Middle frontal gyrus (tissue), 1 donor: Measurements from ENCODE around the gene FRMD4A.

Experiments
- DNase-seq: peaks from one replicate; pipeline ENCODE4 v3.0.0-alpha.2; 2015; ENCODE audit warnings: low spot score; ENCODE audit errors: extremely low spot score

FRMD4A gene

DNA sequence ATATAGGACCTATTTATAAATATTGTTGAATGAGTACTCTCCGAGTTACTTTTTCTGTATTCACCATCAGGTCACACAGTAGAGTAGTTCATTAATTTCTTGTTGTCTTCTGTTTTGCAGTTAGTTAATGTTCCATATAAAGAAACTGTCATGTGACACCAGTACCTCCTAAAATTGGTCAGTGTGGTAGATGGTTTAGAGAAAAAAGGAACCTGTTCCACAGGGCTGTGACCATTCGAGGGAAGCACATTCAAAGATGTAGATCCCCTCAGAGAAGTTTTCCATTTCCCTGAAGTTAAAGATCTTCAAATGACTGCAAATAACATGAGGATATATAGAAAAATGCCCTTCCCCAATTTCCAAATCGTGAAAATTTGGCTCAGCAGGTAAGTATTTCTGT lies 698.3 kb downstream of the FRMD4A start:
- DNase-seq: no peak

DNA sequence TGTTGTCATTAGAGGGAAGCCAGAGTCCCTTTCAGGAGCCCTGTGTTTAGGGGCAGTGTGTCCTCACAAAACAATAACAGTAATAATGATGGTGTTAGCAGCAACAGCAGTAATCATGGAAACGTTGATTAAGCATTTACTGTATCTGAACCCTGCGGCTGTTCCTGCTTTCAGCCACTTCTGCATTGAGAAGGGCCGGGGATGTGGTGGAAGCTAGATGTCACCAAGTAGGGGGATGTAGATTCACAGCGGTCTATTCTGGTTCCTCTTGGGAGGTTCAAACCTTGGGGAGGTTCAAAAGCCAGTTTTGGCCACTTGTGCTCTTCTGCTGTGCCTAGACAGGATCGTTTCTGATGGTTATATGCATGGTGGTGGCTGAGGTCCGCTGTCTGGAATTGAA lies 699.1 kb downstream of the FRMD4A start:
- DNase-seq: no peak

DNA sequence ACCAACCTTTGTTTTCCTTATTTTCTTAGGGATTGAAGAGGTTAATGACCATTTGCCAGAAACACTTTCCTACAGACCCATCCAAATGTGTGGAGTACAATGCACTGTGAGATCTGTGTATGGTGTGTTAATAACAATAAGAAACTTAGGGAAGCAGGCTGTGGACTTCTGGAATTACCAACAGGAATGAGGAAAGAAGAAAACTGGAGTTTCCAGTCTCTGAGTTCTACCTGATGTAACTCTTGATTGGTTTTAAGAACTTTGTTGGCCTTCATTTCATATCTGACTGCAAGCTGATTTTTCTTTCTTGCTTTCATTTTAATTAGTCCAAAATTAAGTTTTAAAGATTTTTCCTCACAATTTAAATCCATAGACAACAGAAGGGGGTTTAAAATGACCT lies 700.5 kb downstream of the FRMD4A start:
- DNase-seq: no peak

DNA sequence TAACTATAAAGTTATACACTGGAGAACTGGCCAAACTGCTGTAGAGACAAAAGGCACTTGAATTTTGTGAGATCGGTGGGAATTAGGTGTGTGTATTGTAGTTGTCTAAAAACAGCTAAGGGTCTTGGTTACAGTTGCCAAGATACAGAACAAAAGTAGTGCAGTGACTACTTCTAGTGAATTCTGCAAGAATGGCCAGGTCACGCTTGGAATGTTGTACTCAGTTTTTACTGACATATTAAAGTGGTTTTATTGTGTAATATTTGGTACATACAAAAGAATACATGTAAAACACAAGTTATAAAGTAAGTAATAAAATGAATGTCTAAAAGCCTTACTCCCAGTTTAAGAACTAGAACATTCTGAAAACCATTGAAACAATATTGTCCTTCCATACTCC lies 701.6 kb downstream of the FRMD4A start:
- no peak for DNase-seq

DNA sequence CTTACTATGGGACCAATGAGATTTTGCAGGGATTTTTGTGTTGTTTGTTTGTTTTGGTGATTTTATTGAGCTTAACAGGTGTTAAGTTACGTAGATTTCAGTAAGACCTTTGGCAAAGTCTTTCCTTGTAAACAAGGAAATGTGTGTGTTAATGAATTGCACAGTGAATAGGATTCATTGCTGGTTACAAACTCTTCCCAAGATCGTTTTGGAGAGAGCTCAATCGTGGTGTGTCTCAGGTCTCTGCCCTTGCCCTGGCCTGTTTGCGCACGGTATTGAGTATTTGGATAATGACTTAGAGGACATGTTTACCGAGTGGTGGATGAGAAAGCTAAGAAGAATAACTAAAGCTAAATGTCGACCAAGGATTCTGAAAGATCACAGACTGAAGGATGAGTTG lies 702.1 kb downstream of the FRMD4A start:
- DNase-seq: no peak

DNA sequence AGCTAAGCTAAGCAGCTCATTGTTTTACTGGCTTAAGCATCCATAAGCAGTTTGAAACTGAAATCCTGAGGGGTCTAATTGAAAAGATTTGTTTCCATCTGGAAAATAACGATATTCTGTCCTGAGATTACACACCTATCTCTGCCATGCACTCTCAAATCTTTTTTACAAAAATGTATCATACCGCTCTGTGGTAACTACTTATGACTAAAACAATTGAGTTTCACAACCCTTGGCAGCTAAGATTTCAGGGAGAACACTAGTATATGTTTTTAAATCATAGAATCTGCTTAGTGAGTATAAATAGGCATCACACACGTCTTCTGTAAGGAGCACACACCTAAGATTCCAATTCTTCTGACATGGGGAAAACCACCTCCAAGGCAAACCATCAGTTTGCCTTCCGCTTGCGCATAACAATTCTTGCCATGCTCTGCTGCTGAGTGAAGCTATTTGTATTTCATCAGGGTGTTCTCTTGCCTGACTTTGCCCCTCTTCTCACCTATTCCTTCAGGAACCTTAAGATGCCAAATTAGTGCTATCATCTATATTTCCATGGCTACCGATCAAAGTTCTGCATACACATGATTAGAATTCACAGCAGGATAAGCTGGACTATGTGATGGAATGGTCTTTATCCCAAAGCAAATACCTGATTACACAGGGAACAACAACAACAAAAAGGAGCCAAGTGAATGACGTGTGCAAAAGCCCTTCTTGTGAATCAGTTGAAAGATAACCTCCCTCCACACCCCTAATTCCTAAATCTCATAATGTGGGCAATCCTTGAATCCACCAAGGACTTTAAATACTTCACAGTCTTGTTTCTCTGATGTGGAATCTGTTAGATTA lies 703.0 kb downstream of the FRMD4A start:
- no peak for DNase-seq

DNA sequence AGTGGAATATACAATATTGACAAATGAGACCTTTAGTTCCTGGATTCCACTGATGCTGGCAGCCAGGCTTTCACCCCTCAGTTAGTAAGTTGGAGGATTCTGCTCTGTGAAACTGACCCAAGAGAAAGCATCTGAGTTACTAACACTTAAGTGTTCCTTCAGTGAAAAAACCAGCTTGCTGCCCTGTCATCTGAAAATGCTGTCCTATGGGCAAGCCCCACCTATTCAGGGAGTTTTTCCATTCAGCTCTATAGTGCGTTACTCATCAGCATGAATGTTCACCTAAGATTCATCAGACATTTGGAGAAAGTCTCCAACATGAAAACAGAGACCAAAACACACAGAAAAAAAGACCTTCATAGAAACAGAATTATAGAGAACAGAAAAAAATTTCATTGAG lies 706.1 kb downstream of the FRMD4A start:
- no peak for DNase-seq

DNA sequence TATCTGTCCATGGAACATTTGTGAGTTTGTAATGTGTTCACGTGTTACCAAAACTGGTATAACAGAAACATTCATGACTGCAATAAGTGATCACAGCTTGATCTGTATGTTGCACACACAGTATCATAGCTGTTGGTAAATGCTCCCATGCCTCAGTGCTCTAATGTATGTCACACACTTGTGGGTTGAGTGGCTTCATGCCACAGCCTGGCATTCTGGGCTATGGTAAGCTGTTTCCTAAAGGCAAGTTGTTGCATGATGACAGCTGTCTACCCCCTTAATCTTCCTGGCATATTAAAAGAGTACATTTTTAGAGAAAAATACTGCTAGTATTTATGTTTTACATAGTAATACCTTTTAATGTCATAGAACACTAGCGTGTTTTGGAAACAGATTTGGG lies 708.8 kb downstream of the FRMD4A start:
- DNase-seq: no peak

DNA sequence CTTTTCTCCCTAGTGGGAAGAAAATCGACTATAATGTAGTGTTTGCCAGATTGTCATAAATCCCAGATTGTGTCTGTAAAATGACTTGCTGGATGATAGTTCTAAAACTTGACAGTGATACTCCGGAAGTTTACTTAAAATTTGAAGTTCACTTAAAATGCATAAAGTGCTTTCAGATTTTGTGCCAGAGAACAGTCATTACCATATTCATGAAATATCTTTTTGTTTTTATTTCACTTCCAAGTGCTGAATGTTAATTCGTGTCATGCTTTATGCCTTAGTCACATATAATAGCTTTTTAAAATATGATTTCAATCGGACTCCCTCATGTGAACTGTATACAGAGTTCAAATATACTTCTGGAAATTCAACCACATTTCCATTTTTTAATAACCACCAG lies 713.6 kb downstream of the FRMD4A start:
- no peak for DNase-seq

DNA sequence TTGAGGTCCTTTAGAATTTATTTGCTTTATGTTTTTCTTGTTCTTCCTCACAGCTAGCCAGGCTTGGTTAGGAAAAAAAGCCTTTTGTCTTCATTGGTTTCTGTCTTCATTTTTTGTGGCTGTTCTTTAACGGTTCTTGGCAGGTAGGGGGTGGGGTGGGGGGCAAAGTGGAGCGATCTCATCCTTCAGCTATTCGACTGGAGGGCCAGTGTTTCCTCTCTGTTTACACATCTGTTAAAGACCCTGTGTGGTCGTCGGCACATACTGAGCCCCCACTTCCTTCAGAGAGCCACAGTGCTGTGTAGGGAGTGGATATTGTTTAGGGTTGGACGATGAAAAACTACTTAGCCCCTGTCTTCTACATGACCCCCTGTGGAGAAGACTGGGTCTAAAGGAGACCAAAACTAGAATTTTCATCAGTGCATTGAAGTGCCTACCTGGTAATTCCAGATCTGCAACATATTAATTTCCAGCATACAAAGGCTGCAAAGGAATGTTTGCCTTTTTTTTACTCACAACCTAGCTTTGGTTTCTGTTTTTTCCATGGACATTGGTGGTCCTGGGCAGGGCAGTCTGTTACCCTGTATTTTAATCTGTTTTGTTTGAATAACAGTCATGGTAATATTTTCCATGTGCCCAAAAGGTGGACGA lies 714.9 kb downstream of the FRMD4A start:
- no peak for DNase-seq

DNA sequence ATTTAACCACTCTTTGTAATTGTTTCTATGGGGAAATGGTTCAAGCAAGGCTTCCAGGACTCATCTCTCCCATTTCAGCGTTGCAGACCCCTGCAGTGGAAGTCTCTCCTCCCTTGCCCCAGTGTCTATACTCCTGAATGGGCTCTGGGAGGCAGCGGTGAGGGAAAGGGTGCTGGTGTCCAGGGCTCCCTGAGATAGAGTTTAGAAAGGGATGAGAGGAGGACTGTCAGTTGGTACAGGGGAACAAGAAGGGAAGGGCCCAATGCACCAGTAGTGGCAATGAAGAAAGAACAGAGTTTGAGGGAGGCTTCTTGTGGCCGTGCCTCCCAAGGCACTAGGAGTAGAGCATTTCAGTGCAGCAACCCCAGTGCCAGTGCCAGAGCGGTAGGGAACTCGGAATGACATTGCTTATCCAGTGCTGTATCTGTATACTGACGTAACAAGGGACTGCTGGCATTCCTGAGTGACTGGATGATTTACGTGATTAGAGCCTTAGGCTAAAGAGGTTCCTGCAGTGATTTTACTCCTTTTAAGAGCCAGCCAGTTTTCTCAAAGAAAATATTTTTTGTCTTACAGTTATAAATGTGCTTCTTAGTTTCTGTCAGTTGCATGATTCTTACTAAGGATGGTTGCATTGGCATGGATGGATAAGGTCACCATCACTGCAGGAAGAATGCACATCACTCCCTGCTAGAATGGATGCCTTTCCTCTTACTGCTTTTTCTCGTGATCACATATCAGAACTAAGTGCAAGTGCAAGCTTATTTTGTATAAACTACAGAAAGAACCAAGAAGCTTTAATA lies 716.0 kb downstream of the FRMD4A start:
- DNase-seq: no peak

DNA sequence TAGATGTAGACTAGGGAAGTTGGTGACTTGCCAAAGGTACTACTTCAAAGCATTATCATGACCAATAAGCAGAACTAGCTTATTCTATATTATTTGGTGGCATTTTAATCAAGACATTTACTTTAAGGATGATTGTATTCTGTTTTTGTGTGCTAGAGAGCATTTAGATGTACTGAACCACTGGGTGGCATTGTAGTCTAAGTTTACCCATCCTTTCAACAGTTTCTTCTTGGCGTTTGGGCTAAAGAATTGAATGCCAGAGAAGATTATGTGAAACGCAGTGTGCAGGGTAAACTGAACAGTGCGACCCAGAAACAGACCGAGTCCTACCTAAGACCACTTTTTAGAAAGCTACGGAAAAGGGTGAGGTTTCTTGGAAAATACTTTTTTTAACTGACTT lies 717.2 kb downstream of the FRMD4A start:
- peak; percentile 42 for DNase-seq

DNA sequence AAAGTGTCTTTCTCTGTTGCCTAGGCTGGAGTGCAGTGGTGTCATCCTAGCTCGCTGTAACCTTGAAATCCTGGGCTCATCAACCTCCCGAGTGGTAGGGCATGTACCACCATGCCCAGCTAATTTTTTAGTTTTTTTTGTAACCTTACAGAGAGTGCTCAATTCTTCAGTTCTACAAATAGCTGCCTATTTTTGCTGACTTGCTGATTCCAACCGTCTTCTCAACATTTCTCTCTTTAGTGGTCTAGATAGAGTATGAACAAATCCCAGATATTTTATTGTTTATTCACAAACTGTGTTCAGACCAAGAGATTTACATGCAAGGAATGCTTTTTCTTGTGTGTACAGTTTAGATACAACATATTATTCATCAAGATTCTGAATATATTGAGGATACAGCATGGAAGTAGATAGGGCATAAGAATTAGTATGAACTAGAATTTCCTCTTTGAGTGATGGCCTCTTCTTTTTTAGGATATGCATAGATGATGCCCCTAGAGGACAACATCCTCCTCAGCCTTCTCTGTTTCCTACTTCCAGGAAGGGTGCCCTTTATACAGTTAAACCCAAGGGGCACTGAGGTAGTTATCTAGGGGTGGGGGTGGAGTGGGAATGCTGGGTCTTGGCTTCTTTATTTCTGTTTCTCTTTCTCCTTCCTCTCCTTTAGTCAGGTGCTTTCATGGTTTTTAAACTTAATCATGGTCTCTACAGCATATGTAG lies 717.9 kb downstream of the FRMD4A start:
- DNase-seq: no peak

DNA sequence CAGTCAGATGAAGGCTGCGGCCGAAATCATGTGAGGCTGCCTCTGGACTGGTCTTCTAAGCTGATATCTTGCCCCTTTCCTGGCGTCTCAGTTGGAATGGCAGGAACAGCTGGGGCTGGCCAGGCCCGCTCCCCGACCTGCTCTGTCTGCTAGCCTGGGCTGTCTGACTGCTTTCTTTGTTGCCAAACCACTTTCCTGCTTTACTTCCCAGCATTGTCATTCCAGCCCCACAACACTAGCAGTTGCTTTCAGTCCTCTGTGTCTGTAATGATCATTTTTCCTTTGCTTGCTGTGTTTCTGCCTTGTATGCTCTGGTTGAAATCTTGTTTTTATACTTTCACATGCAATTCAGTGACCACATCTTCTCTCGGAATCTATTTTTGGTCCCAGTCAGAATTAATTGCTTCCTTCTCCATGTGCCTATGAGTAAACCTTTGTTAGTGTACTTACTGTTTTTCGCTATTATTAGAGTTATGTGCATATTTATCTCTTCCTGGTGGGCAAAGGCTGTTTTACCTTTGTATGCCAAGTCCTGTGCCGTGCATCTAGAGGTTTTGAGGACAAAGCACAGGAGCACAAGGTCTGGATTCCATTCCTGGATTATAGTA lies 722.4 kb downstream of the FRMD4A start:
- no peak for DNase-seq

DNA sequence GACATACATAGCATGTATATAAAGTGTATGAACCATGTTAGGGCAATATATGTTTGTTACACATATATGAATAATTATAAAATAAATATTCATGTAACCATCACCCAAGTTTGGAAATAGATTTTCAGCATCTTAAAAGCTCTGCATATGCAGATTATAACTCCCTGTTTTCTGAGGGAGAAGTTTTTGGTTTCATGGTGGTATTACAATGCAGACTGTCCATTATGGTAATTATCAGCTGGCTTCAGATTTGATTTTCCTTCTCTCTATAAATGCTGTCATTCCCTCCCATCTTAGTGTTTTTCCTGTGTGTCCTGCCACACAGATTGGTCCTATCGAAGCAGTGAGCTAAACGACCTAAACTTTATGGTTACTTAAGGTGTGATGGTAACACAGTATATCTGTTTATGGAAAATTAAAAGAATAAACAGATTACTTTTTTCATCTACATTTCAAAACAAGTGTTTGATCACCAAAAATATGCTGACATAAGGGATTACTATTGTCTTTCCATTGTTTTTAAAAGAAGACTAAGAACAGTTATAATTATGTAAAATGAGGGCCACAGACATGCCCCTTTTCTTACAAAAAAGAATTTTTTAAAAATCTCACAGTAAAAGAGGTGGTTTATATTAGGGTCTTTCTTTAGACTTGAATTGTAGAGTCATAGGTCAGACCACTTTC lies 726.2 kb downstream of the FRMD4A start:
- no peak for DNase-seq

DNA sequence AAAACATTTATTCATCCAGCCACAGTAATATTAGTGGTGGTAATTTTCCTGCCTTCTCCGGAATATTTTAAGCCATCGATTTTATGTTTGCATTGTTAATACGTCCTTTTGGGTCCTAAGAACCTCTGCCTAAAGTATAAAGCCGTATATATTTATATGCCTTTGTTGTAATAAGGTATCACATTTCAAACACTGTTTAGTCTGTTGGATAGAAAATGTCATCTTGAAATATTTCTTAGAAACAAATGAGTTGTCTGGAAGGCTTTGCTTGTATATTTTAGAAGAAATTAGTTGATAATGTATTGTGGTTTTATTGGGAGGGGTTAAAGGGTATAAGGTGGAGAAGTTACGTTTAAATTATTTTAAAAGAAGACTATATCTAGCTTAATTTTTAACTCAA lies 732.8 kb downstream of the FRMD4A start:
- DNase-seq: no peak

DNA sequence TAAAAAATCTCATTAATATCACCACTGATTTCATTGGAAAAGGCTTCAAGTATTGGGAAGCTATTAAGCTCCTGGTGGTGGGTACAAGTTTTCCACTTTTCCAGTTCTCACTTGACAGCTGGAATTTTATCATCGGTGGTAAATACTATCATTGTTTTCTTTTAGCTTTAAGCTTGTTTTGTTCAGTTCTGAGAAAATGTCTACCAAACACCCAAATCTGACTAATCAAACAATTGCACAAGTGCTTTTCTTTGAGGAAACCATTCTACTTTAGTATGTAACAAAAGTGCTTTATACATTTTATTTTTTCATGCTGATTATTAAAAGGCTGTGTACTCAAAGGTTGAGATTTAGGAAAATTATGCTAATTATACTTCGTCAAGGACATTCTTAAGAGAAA lies 736.1 kb downstream of the FRMD4A start:
- DNase-seq: no peak
